Endometrium (tissue), 2 donors: ENCODE results near the gene CFP.
"Not testable (repeated sequence)": the region's sequence is repeated elsewhere in the genome, so short reads cannot be mapped to it uniquely, and the experiment has no call there.

Source experiments
- FAIRE-seq: peaks from 2 replicates; lab custom pipeline; 2012; peaks lifted over from hg19 to GRCh38; lab: Jason Lieb, UNC
- donor health status: control.
- donor health status: control.

Gene CFP

GRCh38 chrX:47629419-47630200 is at the start of gene CFP:
Gene CFP (minus strand): TSS chrX:47629930. CDS start chrX:47629844, 86 bp downstream.
- no peak for FAIRE-seq

DNA sequence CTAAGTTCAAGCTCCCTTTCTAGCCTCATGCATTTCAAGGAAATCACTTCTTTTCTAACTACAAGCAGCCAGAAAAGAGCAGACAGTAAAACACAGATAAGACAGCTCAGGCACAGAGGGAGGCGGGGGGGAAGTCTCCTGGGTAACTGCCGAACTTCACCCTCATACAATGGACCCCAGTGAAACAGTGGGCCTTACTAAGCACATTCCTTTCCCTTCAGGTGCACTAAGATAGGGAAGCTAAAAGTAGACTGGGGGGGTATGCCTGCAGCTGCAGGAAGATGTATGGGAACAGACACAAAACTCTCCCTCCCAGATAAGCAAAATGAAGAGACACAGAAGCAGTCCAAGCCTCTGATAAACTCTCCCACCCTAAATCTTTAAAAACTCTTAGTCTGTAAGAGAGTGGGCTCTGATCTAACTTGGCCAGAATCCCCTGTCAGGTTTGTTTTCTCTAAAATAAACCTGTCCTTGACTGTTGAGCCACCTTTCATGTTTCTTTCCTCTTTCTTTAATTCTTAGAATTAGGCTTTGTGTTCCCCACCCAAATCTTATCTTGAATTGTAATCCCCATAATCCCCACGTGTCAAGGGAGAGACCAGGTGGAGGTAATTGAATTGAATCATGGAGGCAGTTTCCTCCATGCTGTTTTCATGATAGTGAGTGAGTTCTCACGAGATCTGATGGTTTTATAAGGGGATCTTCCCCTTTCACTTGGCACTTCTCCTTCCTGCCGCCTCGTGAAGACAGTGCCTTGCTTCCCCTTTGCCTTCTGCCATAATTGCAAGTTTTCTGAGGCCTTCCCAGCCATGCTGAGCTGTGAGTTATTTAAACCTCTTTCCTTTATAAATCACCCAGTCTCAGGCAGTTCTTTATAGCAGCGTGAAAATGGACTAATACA is 46.5 kb upstream of the CFP start:
- FAIRE-seq = not testable (repeated sequence)

GRCh38 chrX:47674776-47675175 is 45.0 kb upstream of the CFP start:
- FAIRE-seq = no peak

DNA sequence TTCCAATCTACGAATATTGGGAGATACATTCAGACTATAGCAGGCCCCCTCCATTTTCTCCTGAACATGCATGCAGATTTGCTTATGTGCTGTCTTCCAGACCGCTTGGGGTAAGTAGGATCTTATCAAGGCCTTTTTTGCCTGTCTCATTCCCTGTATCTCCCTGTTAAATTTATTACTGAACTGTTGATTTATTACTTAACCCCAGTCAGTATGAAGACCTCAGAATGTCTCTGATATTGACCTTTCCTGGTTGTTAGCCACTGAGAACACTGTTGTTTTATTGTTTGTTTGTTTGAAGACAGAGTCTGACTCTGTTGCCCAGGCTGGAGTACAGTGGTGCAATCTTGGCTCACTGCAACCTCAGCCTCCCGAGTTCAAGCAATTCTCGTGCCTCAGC is 36.1 kb upstream of the CFP start:
- FAIRE-seq = not testable (repeated sequence)

- FAIRE-seq = no peak
These were observed 35.0 kb upstream of the CFP start for GRCh38 chrX:47664737-47665136.

DNA sequence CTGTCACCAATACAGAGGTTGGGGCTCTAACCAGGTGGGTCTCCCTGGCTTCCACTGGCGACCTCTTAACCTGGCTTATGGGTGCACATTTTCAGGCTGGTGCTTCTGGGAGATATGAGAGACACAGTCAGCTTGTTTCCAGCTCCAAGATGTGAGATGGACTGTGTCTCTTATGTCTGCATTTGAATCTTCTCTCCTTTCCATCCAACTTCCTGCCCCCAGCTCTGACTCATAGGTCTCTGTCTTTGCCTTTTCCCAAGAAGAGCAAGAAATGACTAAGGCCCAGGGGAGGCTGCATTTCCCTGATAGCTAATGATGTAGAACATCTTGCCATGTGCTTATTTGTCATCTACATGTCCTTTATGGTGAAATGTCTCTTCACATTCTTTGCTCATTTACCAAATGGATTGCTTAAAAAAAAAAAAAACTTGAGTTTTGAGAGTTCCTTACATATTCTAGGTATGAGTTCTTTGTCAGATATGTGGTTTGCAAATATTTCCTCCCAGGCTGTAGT is 32.5 kb upstream of the CFP start:
- no peak for FAIRE-seq

- no peak for FAIRE-seq
These were observed 31.8 kb upstream of the CFP start for GRCh38 chrX:47661539-47661938.

GRCh38 chrX:47659421-47659726 is 29.6 kb upstream of the CFP start:
- FAIRE-seq = no peak

DNA sequence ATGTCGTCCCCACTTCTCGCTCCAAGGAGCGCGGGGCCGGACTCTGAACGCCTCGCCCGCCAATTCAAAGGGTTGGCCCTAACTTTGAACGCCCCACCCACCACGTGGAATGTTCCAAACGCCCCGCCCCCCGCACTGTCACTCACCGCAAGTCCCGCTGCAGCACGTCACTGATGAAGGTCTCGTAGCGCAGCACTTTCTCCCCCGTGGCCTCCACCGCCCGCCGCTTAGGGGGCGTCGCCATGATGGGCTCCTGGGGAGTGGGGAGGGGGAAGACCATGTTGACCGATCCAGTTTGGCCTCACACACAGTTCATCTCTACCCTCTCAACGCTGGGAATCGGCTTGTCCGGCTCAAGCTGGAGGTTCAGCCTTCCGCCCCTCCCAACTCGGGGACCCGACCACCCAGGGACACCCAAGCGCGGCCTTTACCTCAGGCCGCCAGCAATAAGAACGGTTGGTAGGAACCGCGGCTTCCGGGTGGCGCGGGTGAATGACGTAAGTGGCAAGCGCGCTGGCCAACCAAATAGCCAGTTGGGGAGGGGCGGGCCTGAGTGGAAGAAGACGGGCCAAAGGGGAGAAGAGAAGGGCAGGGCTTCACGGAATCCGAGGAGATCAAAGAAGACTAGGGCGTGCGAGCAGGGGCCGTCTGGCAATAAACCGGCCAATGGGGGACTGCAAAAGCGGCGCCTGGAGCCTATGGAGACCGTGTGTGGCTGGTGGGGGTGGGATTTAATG is 29.1 kb upstream of the CFP start, which contains the start of gene UXT:
Gene UXT (minus strand): TSS at position 497 of the 737 bp plus-strand sequence. CDS start 253 bp downstream, at position 244.
- FAIRE-seq = peak; percentile 41

DNA sequence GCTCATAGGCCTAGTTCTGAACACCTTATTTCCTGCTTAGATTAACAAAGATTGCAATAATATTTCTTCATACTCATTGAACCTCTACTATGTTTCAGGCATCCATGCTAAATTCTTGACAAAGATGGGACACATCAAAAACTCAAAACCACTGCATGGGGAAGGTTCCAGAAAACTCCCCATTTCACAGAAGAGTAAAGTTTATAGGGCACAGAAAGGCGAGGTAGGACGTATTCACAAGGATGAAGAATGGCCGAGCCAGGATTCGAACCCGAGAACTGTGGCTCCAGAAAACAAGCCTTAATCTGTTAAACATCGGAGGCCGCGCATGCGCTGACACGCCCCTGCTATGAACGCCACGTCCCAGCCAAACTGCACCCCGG is 28.6 kb upstream of the CFP start:
- FAIRE-seq = no peak

DNA sequence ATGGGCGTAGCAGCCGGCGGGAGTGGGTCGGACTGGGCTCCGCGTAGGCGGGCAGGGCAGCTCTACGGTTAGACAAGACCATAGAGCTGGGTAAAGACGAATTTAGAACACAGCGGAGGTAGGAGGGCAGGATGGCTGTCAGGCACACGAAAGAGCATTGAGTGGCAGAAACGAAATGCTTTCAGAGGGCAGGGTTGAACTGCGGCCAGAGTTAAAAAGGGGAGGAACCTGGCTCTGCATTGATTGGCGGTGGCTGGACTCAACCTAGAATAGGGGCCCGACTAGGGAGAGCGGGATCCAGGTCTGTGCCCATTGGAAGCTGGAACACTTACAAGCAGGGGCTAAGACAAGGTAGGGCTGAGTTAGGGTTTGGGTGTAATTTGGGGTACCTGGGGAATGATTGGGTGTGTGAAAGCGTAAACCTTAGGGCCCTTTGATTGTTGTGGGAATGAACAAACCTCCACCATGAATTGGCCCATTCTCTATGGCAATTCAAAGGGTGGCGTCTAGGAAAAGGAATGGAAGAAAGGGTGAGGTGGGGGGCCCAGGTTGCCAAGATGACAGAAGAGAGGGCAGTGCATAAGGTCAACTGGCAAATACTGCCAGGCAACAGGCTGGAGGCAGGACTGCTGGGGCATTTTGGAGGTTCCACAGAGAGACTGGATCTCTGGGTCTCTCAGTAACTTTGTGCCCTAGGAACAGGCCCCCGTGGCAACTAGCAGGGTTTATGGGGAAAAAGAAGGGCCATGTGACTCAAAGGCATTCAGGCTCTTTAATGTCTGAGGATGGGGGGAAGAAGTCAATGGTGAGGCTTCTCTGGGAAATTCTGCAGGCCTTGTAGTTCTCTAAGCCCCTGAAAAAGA is 21.5 kb upstream of the CFP start:
- no peak for FAIRE-seq

- peak; percentile 86 for FAIRE-seq
These were observed 20.7 kb upstream of the CFP start, which contains the start of gene ELK1 for GRCh38 chrX:47650164-47651042. Gene ELK1 (minus strand): TSS chrX:47650563. CDS start chrX:47641441, 9,122 bp downstream.

DNA sequence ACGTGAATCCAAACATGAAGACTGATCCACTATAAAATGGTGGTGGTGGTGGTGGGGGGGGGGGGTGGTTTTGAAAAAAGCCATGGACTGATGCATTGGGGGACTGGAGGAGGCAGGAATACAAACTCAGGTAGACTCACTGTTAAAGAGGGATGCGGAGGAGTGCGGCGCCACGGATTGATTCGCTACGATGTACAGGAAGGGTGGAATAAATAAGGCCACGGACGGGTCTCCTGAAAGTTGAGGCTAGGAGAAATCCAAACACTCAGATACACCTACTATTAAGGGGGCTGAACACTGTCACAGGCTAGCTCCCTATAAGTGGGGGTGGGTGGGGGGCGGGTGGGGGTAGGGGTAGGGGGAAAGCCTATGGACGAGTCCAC is 20.0 kb upstream of the CFP start:
- FAIRE-seq = no peak

- FAIRE-seq = no peak
These were observed 19.5 kb upstream of the CFP start for GRCh38 chrX:47649271-47649670.

GRCh38 chrX:47648376-47648775 is 18.6 kb upstream of the CFP start:
- no peak for FAIRE-seq

DNA sequence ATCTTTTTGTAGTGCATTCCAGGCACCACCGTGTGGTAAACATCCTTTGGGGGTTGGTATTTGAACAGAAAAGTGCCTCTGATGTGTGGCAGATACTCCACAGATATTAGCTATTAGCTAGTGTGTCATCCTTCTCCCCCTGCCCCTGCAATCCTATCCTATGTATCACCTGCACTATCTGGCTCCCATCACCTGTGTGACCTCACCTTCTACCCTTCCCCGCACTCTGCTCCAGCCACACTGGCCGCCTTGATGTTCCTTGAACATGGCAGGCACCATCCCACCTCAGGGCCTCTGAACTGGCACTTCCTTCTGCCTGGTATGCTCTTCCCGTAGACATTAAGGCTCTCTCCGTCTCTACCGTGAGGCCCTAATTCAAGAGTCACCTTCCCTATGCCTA is 16.9 kb upstream of the CFP start:
- no peak for FAIRE-seq

GRCh38 chrX:47645530-47645929 is 15.8 kb upstream of the CFP start:
- FAIRE-seq = no peak

- no peak for FAIRE-seq
These were observed 14.9 kb upstream of the CFP start for GRCh38 chrX:47644557-47645091.

- no peak for FAIRE-seq
These were observed 14.2 kb upstream of the CFP start for GRCh38 chrX:47643926-47644325.

DNA sequence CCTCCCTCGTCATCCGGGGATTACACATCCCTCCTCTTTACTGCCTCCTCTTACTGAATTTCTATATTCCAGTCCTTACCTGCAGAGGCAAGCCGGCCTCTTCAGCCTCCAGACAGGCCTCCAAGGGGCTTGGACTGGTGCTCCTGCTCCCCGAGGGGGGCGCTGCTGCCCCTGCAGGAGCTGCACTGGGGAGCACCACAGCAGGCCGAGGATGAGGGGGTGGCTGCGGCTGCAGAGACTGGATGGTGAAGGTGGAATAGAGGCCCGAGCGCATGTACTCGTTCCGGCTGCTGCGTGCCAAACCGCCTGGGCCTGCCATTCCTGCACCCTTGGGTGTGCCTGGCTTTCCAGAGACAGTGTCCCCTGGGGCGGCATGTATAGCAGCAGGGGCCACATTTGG is 9.1 kb upstream of the CFP start:
- no peak for FAIRE-seq
